ENCODE measurements around the gene ST3GAL6. TPM values are rescaled to one million over a fixed set of nuclear protein-coding genes. Genes with fewer than 3 reads are reported as not detected.

Gene ST3GAL6
- total and polyA plus RNA-seq, 2 donors (not counting 3 experiments of a cell fraction or from before 2014, with no cell fraction given): 13.2 to 35.9 TPM

DNA sequence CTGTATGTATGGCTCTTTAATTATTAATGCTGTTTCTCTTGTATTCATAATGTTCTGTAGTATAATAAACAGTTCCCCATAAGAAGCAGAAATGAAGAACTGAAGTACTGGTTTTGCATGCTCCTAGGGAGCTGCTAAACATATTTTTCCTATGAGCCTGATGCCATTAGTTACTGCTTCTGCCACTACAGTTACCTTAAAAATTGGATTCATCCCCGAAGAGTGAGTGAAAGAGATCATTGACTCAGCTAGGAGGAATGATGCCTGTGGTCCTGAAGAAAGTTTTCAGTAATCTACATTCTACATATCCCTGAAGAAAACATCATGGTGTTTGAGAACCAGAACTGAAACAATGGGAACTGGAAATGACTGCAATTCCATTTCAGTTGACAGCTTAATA, 37.1 kb upstream of the ST3GAL6 start:
- dilution Hi-C loops (cut with MboI; ENCODE audit: extremely low pct_ligation_motif_present, low sequenced_read_pairs): no loop called here
- Histone ChIP-seq H2AFZ (ENCODE audit: low read depth, low read length) (no peak overlapping the region), H3K4me3 (replicated peaks in 1 of 3; ENCODE audit: insufficient read depth in 1 of 3, low read depth in 1 of 3, low read length in 3 of 3) (no peak overlapping the region), H3K36me3 (ENCODE audit: control insufficient read depth in 2 of 2, extremely low read depth in 1 of 2, insufficient read depth in 2 of 2, low read length in 2 of 2) (no peaks in the 10 kb centered on the region), H3K79me2 (ENCODE audit: control insufficient read depth, insufficient read depth, low read length) (no peaks in the 10 kb centered on the region), H3K9me3 (replicated peaks; ENCODE audit: control insufficient read depth, insufficient read depth, low read length) (no peaks in the 10 kb centered on the region), H4K20me1 (replicated peaks; ENCODE audit: control insufficient read depth, extremely low read depth, insufficient read depth, low read length) (no peaks in the 10 kb centered on the region), H3K9me1 (replicated peaks; ENCODE audit: control insufficient read depth, extremely low read depth, insufficient read depth, low read length) (no peaks in the 10 kb centered on the region), H3K27me3 (ENCODE audit: control insufficient read depth in 2 of 2, insufficient read depth in 2 of 2, low read length in 2 of 2) (no peaks in the 10 kb centered on the region), H3K27ac (ENCODE audit: insufficient read depth, low read depth, low read length) (no peak overlapping the region), H3K4me2 (ENCODE audit: insufficient read depth, low read length) (no peak overlapping the region), H3K9ac (replicated peaks; ENCODE audit: extremely low read depth, insufficient read depth, low read length) (no peak overlapping the region), H3K4me1 (ENCODE audit: control insufficient read depth, extremely low read depth, insufficient read depth, low read length) (peaks cover 16% of the 10 kb centered on the region)
- no peak for TF ChIP-seq GATA2 (IDR thresholded peaks at IDR 0.05; ENCODE audit: insufficient read depth, insufficient read length, low read depth, low read length)
- TF ChIP-seq, protein P1, sequence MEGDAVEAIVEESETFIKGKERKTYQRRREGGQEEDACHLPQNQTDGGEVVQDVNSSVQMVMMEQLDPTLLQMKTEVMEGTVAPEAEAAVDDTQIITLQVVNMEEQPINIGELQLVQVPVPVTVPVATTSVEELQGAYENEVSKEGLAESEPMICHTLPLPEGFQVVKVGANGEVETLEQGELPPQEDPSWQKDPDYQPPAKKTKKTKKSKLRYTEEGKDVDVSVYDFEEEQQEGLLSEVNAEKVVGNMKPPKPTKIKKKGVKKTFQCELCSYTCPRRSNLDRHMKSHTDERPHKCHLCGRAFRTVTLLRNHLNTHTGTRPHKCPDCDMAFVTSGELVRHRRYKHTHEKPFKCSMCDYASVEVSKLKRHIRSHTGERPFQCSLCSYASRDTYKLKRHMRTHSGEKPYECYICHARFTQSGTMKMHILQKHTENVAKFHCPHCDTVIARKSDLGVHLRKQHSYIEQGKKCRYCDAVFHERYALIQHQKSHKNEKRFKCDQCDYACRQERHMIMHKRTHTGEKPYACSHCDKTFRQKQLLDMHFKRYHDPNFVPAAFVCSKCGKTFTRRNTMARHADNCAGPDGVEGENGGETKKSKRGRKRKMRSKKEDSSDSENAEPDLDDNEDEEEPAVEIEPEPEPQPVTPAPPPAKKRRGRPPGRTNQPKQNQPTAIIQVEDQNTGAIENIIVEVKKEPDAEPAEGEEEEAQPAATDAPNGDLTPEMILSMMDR (IDR thresholded peaks at IDR 0.05; ENCODE audit: extremely low read depth in 1 of 2, insufficient read depth in 1 of 2, low read depth in 1 of 2, low read length in 2 of 2): no peak
- no peak for TF ChIP-seq POLR2AphosphoS5 (IDR thresholded peaks at IDR 0.05; ENCODE audit: insufficient read depth, low read depth, low read length)
- TF ChIP-seq, protein P2, sequence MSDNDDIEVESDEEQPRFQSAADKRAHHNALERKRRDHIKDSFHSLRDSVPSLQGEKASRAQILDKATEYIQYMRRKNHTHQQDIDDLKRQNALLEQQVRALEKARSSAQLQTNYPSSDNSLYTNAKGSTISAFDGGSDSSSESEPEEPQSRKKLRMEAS (IDR thresholded peaks at IDR 0.05; ENCODE audit: insufficient read depth, insufficient read length): no peak
- TF ChIP-seq MYC (IDR thresholded peaks at IDR 0.05; ENCODE audit: low read depth, low read length): no peak
- TF ChIP-seq EZH2 (IDR thresholded peaks at IDR 0.05; ENCODE audit: borderline replicate concordance, low read depth, low read length, severe bottlenecking): no peak
- TF ChIP-seq FOS (IDR thresholded peaks at IDR 0.05; ENCODE audit: borderline replicate concordance, insufficient read depth, low read length): no peak
- no peak for TF ChIP-seq POLR2A (IDR thresholded peaks at IDR 0.05; ENCODE audit: low read depth, low read length)
- TF ChIP-seq JUN (IDR thresholded peaks at IDR 0.05; ENCODE audit: borderline replicate concordance, insufficient read depth, insufficient read length, low read depth): no peak
- intact Hi-C loops (cut with micrococcal nuclease): no loop called here
- CTCF ChIA-PET: interaction anchor here (1.0 to 1.7 kb wide), 5 partner anchors 9 to 447 kb away, joined by 3 to 7 read pairs (median 4); no protein-coding TSS in a partner anchor
- DNase-seq (ENCODE audit: low read depth, low spot score) (peak; percentile 47), FAIRE-seq (no peak)
- no TSS peak for BruUV-seq (replicated peaks)
- POLR2A ChIA-PET: no interaction called here

Measured in endothelial cell of umbilical vein (primary cell).